HG03565 (cell line): ENCODE results near the gene FYN.

Experiments
- ATAC-seq: cut with Tn5 transposase; IDR thresholded peaks from one replicate; pipeline ENCODE4 v1.9.1; 2021; ENCODE audit warnings: mild to moderate bottlenecking, moderate library complexity; ENCODE audit not compliant: unreplicated experiment

The FYN gene

GRCh38 chr6:111772381-111772780, 100.9 kb downstream of the FYN start:
- no peak for ATAC-seq

- ATAC-seq = no peak
These were observed 101.6 kb downstream of the FYN start for GRCh38 chr6:111771629-111772028.

- ATAC-seq = no peak
These were observed 102.2 kb downstream of the FYN start for GRCh38 chr6:111771094-111771432.

GRCh38 chr6:111770263-111771093, 102.8 kb downstream of the FYN start:
- ATAC-seq = no peak

- ATAC-seq = no peak
These were observed 103.7 kb downstream of the FYN start for GRCh38 chr6:111769365-111770152.

- no peak for ATAC-seq
These were observed 104.9 kb downstream of the FYN start for GRCh38 chr6:111768431-111768770.

GRCh38 chr6:111767752-111768430, 105.4 kb downstream of the FYN start:
- ATAC-seq = no peak

GRCh38 chr6:111766201-111766857, 106.9 kb downstream of the FYN start:
- ATAC-seq = no peak

- no peak for ATAC-seq
These were observed 107.5 kb downstream of the FYN start for GRCh38 chr6:111765763-111766162.

- peak; percentile 79 for ATAC-seq
These were observed 108.7 kb downstream of the FYN start for GRCh38 chr6:111764238-111765175.

GRCh38 chr6:111763381-111763780, 109.9 kb downstream of the FYN start:
- ATAC-seq = no peak

- ATAC-seq = peak; percentile 22
These were observed 111.4 kb downstream of the FYN start for GRCh38 chr6:111761783-111762312.

GRCh38 chr6:111761212-111761611, 112.0 kb downstream of the FYN start:
- ATAC-seq = no peak

GRCh38 chr6:111759836-111760785, 113.1 kb downstream of the FYN start:
- no peak for ATAC-seq

- ATAC-seq = no peak
These were observed 113.9 kb downstream of the FYN start for GRCh38 chr6:111759331-111759835.

- no peak for ATAC-seq
These were observed 114.5 kb downstream of the FYN start for GRCh38 chr6:111758608-111759329.

- no peak for ATAC-seq
These were observed 115.9 kb downstream of the FYN start for GRCh38 chr6:111757342-111757741.

GRCh38 chr6:111754423-111754822, 118.8 kb downstream of the FYN start:
- ATAC-seq = no peak
